Hematopoietic multipotent progenitor cell treated with erythropoietin and hydrocortisone succinate and interleukin-3 and kit ligand, for 15 days (in vitro differentiated cells): ENCODE results near the gene SPATA17.
"Not testable (repeated sequence)": the region's sequence is repeated elsewhere in the genome, so short reads cannot be mapped to it uniquely, and the experiment has no call there.

ENCODE experiments used
- DNase-seq: peaks from one replicate; pipeline ENCODE4 v3.0.0-alpha.2; 2015; ENCODE audit warnings: low spot score

The SPATA17 gene

GRCh38 chr1:217630711-217631591 lies at the start of gene SPATA17, which contains the start of gene GPATCH2:
SPATA17 (plus strand) TSS chr1:217631344; CDS start chr1:217631379, 35 bp downstream.
GPATCH2 (minus strand) TSS chr1:217631090; CDS start chr1:217630971, 119 bp downstream.
- DNase-seq: peak; percentile 86

- not testable (repeated sequence) for DNase-seq
These were observed 46.8 kb upstream of the SPATA17 start for GRCh38 chr1:217584286-217584811.

- DNase-seq: no peak
These were observed 45.6 kb upstream of the SPATA17 start for GRCh38 chr1:217585577-217585976.

- no peak for DNase-seq
These were observed 44.6 kb upstream of the SPATA17 start for GRCh38 chr1:217586586-217586985.

GRCh38 chr1:217590598-217590997 lies 40.5 kb upstream of the SPATA17 start:
- no peak for DNase-seq

- peak; percentile 5 for DNase-seq
These were observed 32.0 kb upstream of the SPATA17 start for GRCh38 chr1:217599154-217599553.

- DNase-seq: no peak
These were observed 28.8 kb upstream of the SPATA17 start for GRCh38 chr1:217602380-217602779.

GRCh38 chr1:217605390-217605789 lies 25.8 kb upstream of the SPATA17 start:
- DNase-seq: no peak

GRCh38 chr1:217614200-217614712 lies 16.9 kb upstream of the SPATA17 start:
- no peak for DNase-seq

GRCh38 chr1:217617126-217617525 lies 14.0 kb upstream of the SPATA17 start:
- DNase-seq: no peak

GRCh38 chr1:217620814-217621213 lies 10.3 kb upstream of the SPATA17 start:
- DNase-seq: no peak

GRCh38 chr1:217622042-217622441 lies 9.1 kb upstream of the SPATA17 start:
- DNase-seq: no peak

- DNase-seq: no peak
These were observed 4.8 kb upstream of the SPATA17 start for GRCh38 chr1:217626321-217626720.

- DNase-seq: no peak
These were observed 3.7 kb upstream of the SPATA17 start for GRCh38 chr1:217627431-217627830.

- DNase-seq: no peak
These were observed 11.3 kb downstream of the SPATA17 start for GRCh38 chr1:217642455-217642854.

- DNase-seq: no peak
These were observed 16.6 kb downstream of the SPATA17 start for GRCh38 chr1:217647791-217648190.

GRCh38 chr1:217650674-217651073 lies 19.5 kb downstream of the SPATA17 start:
- no peak for DNase-seq

GRCh38 chr1:217660353-217661062 lies 29.4 kb downstream of the SPATA17 start:
- no peak for DNase-seq

GRCh38 chr1:217661407-217661806 lies 30.3 kb downstream of the SPATA17 start:
- no peak for DNase-seq

- no peak for DNase-seq
These were observed 37.3 kb downstream of the SPATA17 start for GRCh38 chr1:217668351-217668940.

- no peak for DNase-seq
These were observed 42.2 kb downstream of the SPATA17 start for GRCh38 chr1:217673387-217673786.
